ENCODE data around the gene SLC2A4.

GRCh38 chr17:7258731-7259554, 22.6 kb upstream of the SLC2A4 start:
- no peak for TF ChIP-seq RAD21 (conservative IDR thresholded peaks at IDR 0.05 in 1 of 2, IDR thresholded peaks at IDR 0.05 in 1 of 2)
- no peak for TF ChIP-seq CTCF (IDR thresholded peaks at IDR 0.05)
- TF ChIP-seq PHF8 (IDR thresholded peaks at IDR 0.05; ENCODE audit: borderline replicate concordance, low read depth), result no peak
- no peak for TF ChIP-seq POLR2A (IDR thresholded peaks at IDR 0.05; ENCODE audit: low read length)
- TF ChIP-seq ZC3H11A (IDR thresholded peaks at IDR 0.05), result no peak
- TF ChIP-seq ZSCAN20 (CRISPR knock-in tag; IDR thresholded peaks at IDR 0.05), result no peak
- no peak for TF ChIP-seq MAFK (IDR thresholded peaks at IDR 0.05; ENCODE audit: partially characterized antibody)
- no peak for TF ChIP-seq ELK1 (IDR thresholded peaks at IDR 0.05; ENCODE audit: low read depth, low read length)
- TF ChIP-seq MAX (IDR thresholded peaks at IDR 0.05), result no peak
- peak; percentile 62 to 72; a peak in 3 of 4 replicates for TF ChIP-seq CEBPB (IDR thresholded peaks at IDR 0.05)
- no peak for TF ChIP-seq SREBF2 (IDR thresholded peaks at IDR 0.05)
- no peak for TF ChIP-seq REST (IDR thresholded peaks at IDR 0.05)
- no peak for TF ChIP-seq ESRRA (IDR thresholded peaks at IDR 0.05; ENCODE audit: borderline replicate concordance, low read length)
- TF ChIP-seq RFX5 (IDR thresholded peaks at IDR 0.05), result no peak
